Measurements from ENCODE around the gene PROC.

DNA sequence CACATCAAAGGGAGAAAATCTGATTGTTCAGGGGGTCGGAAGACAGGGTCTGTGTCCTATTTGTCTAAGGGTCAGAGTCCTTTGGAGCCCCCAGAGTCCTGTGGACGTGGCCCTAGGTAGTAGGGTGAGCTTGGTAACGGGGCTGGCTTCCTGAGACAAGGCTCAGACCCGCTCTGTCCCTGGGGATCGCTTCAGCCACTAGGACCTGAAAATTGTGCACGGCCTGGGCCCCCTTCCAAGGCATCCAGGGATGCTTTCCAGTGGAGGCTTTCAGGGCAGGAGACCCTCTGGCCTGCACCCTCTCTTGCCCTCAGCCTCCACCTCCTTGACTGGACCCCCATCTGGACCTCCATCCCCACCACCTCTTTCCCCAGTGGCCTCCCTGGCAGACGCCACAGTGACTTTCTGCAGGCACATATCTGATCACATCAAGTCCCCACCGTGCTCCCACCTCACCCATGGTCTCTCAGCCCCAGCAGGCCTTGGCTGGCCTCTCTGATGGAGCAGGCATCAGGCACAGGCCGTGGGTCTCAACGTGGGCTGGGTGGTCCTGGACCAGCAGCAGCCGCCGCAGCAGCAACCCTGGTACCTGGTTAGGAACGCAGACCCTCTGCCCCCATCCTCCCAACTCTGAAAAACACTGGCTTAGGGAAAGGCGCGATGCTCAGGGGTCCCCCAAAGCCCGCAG, 3.8 kb downstream of the PROC start:
- TF ChIP-seq, protein P1, sequence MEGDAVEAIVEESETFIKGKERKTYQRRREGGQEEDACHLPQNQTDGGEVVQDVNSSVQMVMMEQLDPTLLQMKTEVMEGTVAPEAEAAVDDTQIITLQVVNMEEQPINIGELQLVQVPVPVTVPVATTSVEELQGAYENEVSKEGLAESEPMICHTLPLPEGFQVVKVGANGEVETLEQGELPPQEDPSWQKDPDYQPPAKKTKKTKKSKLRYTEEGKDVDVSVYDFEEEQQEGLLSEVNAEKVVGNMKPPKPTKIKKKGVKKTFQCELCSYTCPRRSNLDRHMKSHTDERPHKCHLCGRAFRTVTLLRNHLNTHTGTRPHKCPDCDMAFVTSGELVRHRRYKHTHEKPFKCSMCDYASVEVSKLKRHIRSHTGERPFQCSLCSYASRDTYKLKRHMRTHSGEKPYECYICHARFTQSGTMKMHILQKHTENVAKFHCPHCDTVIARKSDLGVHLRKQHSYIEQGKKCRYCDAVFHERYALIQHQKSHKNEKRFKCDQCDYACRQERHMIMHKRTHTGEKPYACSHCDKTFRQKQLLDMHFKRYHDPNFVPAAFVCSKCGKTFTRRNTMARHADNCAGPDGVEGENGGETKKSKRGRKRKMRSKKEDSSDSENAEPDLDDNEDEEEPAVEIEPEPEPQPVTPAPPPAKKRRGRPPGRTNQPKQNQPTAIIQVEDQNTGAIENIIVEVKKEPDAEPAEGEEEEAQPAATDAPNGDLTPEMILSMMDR (IDR thresholded peaks at IDR 0.05; ENCODE audit: borderline replicate concordance, extremely low read depth, low read length, poor library complexity, severe bottlenecking): no peak
- no peak for TF ChIP-seq EZH2 (IDR thresholded peaks at IDR 0.05; ENCODE audit: borderline replicate concordance, low read depth, low read length, severe bottlenecking)

Measured in DND-41 (cell line).